ENCODE data around the gene KRT33B. TPM values are rescaled to one million over a fixed set of nuclear protein-coding genes. Genes with fewer than 3 reads are reported as not detected.

The KRT33B gene
- not detected in 2 replicates for total RNA-seq (2014; rRNA removed; shearing (Covaris generic))

DNA sequence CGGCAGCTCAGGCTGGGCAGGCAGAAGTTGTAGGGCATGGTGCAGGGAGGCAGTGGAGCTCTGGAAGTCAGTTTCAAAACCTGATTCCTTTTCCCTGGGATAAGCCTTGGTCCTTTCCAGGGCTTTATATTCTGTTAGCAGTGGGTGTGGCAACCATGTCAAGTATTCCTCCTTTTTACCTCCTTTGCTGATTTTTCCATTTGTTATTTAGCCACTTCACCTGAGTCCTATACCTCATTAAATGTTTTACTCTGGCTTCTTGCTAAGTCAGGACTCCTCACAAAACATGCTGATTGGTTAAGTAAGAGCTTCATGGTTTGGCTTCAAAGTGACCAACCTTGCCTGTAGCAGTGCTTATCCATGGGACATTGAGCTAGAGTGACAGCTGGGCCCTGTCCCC, at the start of gene KRT33B:
Gene KRT33B, minus strand, starts transcription at position 101 of the 400 bp plus-strand sequence. Its CDS starts 63 bp downstream, at position 38.
- in situ Hi-C loops (cut with HindIII; ENCODE audit: low sequenced_read_pairs) = no loop called here
- no peak for DNase-seq (ENCODE audit: low spot score)

DNA sequence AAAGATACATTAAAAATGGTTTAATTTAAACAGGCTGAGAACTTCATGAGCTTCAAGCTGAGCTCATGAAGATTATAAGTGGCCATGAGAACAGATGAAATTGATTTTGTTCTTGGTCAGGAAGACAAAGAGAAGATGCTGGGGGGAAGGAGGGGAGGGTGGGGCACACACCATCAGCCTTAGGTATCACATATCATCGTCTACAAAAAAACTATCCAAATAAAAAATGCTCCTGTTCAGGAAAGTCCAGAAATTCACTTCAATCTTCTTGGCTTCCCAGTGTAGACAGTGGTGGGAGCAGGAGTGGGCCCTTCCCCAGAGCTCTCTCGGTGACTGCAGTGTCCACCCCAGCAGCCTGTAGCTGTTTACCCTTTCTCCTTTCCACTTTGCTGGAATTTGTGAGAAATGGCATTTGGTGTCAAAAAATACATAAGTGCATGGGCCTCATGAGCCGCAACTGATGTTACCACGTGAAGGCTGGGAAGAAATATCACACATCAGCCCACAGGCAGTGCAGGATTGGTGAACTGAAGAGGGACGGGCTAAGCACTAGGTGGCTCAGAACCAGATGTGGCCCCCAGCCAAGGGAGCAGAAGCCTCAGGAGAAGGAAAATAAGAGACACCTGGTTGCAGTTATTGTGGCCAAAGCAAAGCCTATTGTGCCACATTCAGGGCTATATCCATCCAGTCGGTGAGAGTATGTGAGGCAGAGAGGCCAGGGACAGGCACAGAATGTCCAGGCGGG, 48.7 kb upstream of the KRT33B start:
- DNase-seq (ENCODE audit: low spot score) = no peak
- in situ Hi-C loops (cut with HindIII; ENCODE audit: low sequenced_read_pairs) = no loop called here

DNA sequence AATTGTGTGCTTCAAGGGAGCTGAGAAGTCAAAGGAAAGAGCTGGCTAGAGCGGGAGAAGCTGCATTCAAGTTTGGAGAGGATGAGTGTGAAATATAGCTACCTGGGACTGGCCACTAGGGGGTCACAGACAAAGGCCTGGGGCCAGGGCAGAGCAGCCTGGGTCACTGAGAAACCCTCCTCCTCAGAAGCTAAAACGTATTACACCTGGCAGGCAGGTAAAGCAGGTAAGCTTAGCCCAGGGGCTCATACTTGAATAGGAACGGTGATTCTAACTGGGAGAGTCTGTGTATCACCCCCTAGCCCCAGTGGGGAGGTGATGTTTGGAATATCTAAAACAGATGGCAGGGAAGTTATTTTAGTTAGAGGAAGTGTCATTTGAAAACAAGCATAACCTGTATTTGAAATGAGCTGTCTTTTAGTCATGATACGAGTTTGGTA, 48.0 kb upstream of the KRT33B start:
- no peak for DNase-seq (ENCODE audit: low spot score)
- in situ Hi-C loops (cut with HindIII; ENCODE audit: low sequenced_read_pairs) = no loop called here

DNA sequence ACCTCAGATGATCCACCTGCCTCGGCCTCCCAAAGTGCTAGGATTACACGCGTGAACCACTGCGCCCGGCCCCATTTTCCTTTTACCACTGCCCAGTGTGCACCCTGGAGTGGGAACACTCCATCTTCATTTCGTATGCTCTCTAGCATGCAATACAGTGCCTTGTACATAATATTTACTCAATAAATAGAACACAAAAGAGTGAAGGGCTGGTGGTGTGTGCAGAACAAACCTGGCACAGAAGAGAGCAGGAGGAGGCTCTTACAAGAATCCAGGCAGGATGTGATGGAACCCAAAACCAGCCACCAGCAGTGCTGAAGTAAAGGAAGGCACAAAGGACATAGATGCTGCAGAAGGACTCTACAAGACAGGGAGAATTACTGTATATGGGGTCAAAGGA, 47.5 kb upstream of the KRT33B start:
- in situ Hi-C loops (cut with HindIII; ENCODE audit: low sequenced_read_pairs) = no loop called here
- no peak for DNase-seq (ENCODE audit: low spot score)

DNA sequence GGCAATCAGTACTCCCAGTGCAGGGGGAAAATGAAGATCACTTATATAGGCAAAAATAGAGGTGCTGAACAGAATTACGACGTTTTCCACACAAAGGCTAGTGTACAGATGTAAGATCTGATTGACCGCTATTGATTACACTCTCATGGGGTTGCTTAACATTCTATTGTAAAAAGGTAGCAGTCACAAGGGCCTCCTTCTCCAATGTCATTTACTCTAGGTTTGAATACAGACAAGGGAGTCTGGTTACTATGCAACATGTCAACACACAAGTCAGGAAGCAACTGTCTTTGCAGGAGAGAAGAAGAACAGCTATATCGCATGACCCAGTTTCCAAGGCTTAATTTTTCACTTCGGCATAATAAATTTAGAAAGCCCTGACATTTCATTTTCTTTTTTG, 46.9 kb upstream of the KRT33B start:
- no peak for DNase-seq (ENCODE audit: low spot score)
- in situ Hi-C loops (cut with HindIII; ENCODE audit: low sequenced_read_pairs) = no loop called here

DNA sequence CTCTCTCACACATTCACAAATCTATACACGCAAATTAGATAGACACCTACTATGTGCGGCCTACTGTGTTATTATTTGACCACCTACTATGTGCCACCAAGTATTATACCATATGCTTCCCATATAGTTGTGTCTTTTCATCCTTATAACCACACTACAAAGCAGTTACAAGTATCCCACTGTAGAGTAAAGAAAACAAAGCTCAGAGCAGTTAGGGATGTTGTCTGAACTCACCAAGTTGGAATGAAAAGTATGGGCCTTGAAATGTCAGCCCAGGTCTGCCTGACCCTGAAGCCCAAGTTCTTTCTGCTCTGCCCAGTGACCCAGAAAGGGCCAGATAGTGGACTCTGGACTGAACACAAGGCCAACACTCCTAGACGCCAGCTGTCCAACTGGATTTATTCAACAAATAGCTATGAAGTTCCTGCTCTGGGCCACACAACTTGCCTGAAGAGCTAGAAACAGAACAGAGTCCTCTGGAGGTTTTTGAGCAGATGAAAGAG, 46.3 kb upstream of the KRT33B start:
- no peak for DNase-seq (ENCODE audit: low spot score)
- in situ Hi-C loops (cut with HindIII; ENCODE audit: low sequenced_read_pairs) = no loop called here

DNA sequence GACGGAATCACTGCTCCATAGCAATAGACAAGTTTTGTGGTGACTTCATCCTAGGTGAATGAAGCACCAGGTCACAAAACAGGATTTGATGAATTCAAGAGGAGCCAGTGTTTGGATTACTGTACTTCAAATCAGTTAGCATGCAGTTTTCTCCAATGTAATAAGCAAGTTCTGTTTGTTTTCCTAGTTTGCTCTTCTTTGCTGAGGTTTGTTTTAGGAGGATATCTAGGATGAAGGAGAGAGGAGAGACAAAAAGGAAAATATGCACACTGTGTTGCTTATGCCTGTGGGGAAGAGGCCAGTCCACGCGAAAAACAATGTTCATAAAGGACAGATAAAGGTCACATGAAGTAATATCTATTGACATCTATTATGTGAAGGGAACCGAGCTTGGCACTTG, 45.8 kb upstream of the KRT33B start:
- DNase-seq (ENCODE audit: low spot score) = no peak
- in situ Hi-C loops (cut with HindIII; ENCODE audit: low sequenced_read_pairs) = no loop called here

DNA sequence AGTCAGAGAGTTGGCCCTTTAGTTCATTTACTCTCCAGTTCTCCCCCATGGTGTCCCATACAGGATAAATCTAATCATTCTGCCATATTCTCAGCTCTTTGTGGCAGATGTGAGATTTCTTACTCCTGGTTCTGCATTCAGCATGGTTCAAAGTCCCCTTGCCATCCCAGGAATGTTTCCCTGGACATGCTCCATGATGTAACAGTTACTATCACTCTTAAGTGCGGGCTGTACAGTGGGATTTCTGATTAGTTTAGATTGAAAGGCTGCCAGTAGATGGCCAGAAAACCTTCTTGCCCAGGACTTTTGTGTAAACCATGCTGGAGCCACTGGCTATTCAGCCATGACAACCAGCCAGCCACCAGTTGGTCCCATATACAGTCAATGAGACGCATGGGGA, 44.4 kb upstream of the KRT33B start:
- DNase-seq (ENCODE audit: low spot score) = no peak
- in situ Hi-C loops (cut with HindIII; ENCODE audit: low sequenced_read_pairs) = no loop called here

DNA sequence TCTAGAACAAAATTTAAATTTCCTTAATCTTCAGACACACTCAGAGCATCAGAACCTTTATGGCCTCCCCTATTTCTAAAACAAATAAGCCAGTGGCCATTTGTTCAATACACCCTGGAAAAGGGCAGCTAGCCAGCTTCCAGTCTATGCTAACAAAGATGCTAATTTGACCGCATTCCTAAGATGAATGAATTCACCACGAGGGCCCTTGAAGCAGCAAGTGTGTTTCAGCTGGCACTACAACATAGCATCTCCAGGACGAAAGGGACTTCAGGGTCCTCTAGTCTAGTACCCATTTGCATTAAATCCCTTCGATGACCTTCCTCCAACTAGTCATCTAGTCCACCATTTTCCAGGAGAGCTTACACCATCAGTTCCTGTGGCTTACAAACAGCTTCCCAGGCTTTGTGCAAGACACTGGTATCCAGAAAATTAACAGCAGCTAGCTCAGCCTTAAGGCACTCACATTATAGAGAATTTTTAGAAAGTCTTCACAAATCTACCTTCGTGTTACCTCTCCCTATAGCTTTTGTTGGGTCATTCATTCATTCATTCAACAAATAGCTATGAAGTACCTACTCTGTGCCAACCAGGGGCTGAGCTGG, 43.8 kb upstream of the KRT33B start:
- in situ Hi-C loops (cut with HindIII; ENCODE audit: low sequenced_read_pairs) = no loop called here

DNA sequence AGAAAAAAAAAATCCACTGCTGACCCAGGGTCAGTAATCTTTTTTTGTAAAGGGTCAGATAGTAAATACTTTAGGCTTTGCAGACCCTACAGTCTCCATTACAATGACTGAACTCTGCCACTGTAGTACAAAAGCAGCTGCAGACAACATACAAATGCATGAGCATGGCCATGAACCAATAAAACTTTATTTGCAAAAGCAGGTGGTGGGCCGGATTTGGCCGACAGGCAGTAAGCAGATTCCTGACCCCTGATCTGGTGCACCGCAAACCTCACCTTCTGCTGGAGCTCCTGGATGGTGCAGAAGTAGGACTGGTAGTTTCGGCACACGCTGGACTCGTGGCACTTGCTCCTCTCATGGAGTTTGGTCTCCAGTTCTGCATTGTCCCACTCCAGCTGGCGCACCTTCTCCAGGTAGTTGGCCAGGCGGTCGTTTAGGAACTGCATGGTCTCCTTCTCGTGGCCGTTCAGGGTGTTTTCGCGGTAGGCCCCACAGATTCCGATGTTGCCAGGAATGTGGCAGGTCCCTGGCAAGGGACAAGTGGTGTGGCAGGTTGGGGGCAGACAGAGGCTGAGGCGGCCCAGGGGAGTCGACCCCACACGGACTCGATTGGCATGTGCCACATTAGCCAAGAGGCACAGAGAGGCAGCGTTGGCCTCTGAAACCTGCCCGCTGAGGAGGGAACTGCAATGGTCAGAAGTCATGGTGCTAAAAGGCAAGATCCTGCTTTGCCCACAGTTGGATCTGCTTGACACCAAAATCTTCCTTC, 41.6 kb upstream of the KRT33B start:
- in situ Hi-C loops (cut with HindIII; ENCODE audit: low sequenced_read_pairs) = no loop called here
- no peak for DNase-seq (ENCODE audit: low spot score)

More for the DNA sequence above, 43.8 kb upstream of the KRT33B start:
- DNase-seq (ENCODE audit: low spot score) = no peak

DNA sequence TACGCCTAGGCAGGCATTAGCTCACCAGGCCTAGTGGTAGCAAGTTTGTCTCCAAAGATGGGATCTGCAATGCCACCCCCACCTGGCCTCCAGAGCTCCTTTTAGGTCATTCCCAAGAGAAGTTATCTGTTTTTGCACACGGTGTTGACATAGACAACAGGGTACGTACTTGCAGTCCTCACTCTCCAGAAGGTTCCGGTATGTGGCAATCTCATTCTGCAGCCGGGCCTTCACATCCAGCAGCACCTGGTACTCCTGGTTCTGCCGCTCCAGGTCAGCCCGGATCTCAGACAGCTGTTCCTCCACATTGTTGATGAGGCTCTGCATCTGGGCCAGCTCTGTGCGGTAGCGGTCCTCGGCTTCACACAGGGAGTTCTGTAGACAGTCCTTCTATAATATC, 37.6 kb upstream of the KRT33B start:
- in situ Hi-C loops (cut with HindIII; ENCODE audit: low sequenced_read_pairs) = no loop called here

DNA sequence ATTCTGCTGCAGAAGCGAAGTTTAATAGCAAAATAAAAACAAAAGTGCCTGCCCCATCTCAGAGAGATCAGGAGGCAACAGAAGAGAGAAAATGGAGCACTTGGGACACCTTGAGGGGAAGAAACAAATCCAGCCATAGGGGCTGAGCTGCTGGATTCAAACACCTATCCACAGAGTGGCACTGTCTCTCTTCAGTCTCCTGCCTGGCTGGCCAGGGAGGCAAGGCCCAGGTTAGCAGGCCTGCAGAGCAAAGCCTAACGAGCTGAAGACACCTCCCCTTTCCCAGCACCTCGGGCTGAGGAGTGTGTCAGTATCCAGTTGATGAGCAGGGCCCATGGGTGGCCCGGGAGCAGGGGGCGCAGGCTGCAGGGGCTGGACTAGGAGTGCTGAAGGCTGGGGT, 36.6 kb upstream of the KRT33B start:
- DNase-seq (ENCODE audit: low spot score) = peak; percentile 10
- in situ Hi-C loops (cut with HindIII; ENCODE audit: low sequenced_read_pairs) = no loop called here

More for the DNA sequence above, 37.6 kb upstream of the KRT33B start:
- DNase-seq (ENCODE audit: low spot score) = no peak

DNA sequence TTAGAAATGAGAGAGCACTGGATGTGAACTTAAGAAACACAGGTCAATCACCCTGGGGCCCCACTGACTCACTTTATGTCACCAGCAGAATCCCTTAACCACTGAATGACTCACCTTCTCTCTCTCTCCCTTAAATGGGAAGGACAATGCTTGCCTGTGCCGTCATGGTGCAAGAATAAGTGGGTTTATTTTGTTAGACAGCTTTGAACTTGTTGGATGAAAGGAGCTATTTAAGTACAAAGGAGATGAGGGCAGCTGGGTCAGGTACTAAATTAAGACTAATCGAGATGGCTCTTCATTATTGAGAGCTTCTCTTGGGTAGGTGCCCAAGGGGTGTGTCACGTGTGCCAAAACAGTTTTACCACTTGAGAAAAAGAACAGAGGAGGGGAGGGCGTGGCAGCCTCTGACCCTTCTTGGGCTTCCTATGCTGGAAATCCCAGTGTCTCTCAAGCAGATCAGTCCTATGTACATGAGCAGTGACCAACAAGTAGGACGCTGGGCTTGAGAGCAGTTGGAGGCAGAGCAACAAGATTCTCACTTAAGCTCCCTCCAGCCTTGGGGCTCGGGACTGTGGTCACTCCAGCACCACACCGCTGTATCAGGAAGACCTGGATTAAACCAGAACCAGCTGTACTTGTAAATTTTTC, 34.5 kb upstream of the KRT33B start:
- in situ Hi-C loops (cut with HindIII; ENCODE audit: low sequenced_read_pairs) = no loop called here
- DNase-seq (ENCODE audit: low spot score) = no peak

DNA sequence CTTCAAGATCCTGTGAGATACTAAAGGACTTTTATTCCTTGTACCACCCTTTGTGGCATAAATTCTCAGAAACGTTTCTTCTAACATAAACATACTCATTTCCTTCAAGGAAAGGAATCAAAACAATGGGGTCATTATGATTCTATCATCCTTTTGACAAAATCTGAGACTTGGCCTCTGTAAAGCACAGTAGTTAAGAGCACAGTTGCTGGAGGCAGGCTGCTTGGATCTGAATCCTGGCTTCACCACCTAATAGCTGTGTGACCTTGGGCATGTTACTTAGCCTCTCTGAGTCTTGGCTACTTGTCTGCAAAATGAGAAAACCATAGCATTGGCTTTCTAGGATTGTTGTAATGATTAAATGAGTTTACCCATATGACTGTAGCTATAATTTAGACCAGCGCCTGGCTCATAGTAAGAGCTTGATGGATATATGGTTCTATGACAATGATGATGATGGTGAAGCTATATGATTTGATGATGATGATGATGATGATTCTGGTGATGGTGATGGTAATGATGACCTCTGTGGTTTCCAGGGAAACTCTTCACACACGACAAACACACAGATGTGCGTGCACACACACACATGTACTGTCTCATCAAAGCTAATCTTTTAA, 33.9 kb upstream of the KRT33B start:
- no peak for DNase-seq (ENCODE audit: low spot score)
- in situ Hi-C loops (cut with HindIII; ENCODE audit: low sequenced_read_pairs) = no loop called here

DNA sequence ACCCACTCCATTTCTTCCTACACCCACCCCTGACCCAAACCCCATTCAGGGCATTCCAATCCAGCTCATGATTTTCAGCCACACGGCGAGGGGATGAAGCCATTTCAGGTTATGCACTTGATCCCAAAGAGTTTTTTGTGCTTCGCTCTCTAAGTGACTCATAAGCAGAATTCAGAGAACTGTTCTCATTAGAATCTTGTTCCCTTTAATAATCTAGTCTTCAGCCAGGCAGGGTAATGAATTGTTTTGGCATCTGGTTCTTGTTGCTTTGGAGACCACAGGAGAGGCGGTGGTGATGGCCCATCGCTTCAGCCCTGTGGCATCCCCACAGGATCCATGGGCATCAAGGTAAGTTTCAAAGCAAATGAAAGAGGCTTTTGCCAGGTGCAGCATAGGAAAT, 32.5 kb upstream of the KRT33B start:
- no peak for DNase-seq (ENCODE audit: low spot score)
- in situ Hi-C loops (cut with HindIII; ENCODE audit: low sequenced_read_pairs) = no loop called here

DNA sequence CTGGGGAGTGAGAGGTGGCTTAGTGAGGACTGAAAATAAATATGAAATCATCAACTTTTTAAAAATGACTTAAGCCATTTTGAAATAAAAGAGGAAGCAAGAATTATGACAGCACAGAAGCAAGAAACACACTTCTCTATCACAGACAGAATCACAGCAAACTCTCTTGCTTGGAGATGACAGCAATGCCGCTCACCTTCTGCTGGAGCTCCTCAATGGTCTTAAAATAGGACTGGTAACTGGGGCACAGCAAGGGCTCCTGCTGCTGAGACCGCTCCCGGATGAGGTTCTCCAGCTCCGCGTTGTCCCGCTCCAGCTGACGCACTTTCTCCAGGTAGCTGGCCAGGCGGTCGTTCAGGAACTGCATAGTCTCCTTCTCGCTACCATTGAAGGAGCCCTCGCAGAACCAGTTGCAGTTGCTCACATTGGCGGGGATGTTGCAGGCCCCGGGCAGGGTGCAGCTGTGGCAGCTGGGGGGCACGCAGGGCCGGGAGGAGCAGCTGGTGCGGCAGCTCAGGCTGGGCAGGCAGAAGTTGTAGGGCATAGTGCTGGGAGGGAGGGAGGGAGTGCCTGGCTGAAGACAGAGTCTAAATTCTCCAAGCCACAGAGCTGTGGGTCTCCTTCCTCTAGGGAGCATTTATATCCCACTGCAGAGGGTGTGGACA, 27.5 kb upstream of the KRT33B start, which contains the start of gene KRT31:
Gene KRT31, minus strand, starts transcription at position 613 of the 665 bp plus-strand sequence. Its CDS starts 69 bp downstream, at position 544.
- in situ Hi-C loops (cut with HindIII; ENCODE audit: low sequenced_read_pairs) = no loop called here

DNA sequence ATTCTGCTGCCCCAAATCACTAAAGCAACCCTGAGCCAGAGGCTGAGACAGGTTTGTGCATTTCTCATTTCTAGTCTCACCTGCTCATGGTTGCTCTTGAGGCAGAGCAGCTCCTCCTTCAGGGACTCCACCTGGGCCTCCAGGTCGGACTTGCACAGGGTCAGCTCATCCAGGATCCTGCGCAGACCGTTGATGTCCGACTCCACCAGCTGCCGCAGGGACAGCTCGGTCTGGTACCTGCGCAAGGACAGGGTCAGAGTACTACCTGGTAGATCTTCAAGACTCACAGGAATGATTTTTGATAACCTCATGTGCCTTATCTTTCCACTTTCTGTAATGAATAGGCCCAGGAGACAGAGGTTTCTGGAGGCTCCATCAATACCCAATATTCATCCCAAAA, 26.7 kb upstream of the KRT33B start:
- in situ Hi-C loops (cut with HindIII; ENCODE audit: low sequenced_read_pairs) = no loop called here
- DNase-seq (ENCODE audit: low spot score) = peak; percentile 64

More for the DNA sequence above, 27.5 kb upstream of the KRT33B start, which contains the start of gene KRT31:
- DNase-seq (ENCODE audit: low spot score) = peak; percentile 88

DNA sequence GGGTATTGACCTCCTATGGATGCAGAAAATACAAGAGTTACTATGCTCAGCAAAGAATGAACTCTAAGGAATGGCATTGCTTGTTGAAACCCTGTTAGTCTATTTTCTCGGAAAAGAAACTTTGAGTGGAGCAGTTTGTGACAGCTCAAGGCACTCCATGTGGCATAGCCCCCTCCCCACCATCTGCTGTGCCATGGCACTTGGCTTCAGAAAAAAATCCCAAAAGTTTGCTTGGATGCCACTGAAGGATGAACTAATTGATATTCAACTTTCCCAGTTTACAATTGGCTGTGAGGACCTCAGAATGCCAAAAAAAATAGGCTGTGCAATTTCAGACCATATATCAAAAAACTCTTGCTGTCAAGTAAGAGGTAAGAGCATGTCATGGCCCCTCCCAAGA, 26.0 kb upstream of the KRT33B start:
- in situ Hi-C loops (cut with HindIII; ENCODE audit: low sequenced_read_pairs) = no loop called here
- no peak for DNase-seq (ENCODE audit: low spot score)
